ENCODE data around the gene HLA-A.
A peak's percentile ranks its signal among the peaks of the same experiment; 100 is the strongest.
"Not testable (repeated sequence)": the region's sequence is repeated elsewhere in the genome, so short reads cannot be mapped to it uniquely, and the experiment has no call there.

The HLA-A gene

GRCh38 chr6:29942275-29943052, at the start of gene HLA-A:
HLA-A (plus strand) TSS chr6:29942532; CDS start chr6:29942554, 22 bp downstream.
- peak; percentile 79 for DNase-seq

GRCh38 chr6:29892696-29893095, 49.6 kb upstream of the HLA-A start:
- DNase-seq, result no peak

GRCh38 chr6:29899281-29899680, 43.1 kb upstream of the HLA-A start:
- DNase-seq, result no peak

- no peak for DNase-seq
Measured at GRCh38 chr6:29905286-29905685, 37.0 kb upstream of the HLA-A start.

- no peak for DNase-seq
Measured at GRCh38 chr6:29907637-29908340, 34.5 kb upstream of the HLA-A start.

- DNase-seq, result no peak
Measured at GRCh38 chr6:29908341-29908662, 34.0 kb upstream of the HLA-A start.

GRCh38 chr6:29908710-29909109, 33.6 kb upstream of the HLA-A start:
- no peak for DNase-seq

GRCh38 chr6:29909985-29910384, 32.3 kb upstream of the HLA-A start:
- no peak for DNase-seq

GRCh38 chr6:29912840-29913239, 29.5 kb upstream of the HLA-A start:
- DNase-seq, result no peak

GRCh38 chr6:29916741-29917140, 25.6 kb upstream of the HLA-A start:
- DNase-seq, result no peak

GRCh38 chr6:29917857-29918256, 24.5 kb upstream of the HLA-A start:
- no peak for DNase-seq

GRCh38 chr6:29919506-29920445, 22.6 kb upstream of the HLA-A start:
- no peak for DNase-seq

- DNase-seq, result no peak
Measured at GRCh38 chr6:29924287-29924686, 18.0 kb upstream of the HLA-A start.

- DNase-seq, result no peak
Measured at GRCh38 chr6:29924731-29925130, 17.6 kb upstream of the HLA-A start.

- no peak for DNase-seq
Measured at GRCh38 chr6:29925321-29925720, 17.0 kb upstream of the HLA-A start.

GRCh38 chr6:29925727-29926412, 16.5 kb upstream of the HLA-A start:
- DNase-seq, result no peak

- DNase-seq, result no peak
Measured at GRCh38 chr6:29926413-29927274, 15.7 kb upstream of the HLA-A start.

GRCh38 chr6:29927275-29927569, 15.1 kb upstream of the HLA-A start:
- DNase-seq, result no peak

GRCh38 chr6:29927841-29928388, 14.4 kb upstream of the HLA-A start:
- DNase-seq, result no peak

GRCh38 chr6:29930047-29930446, 12.3 kb upstream of the HLA-A start:
- DNase-seq, result not testable (repeated sequence)

- no peak for DNase-seq
Measured at GRCh38 chr6:29933955-29934354, 8.4 kb upstream of the HLA-A start.

Measured in NCI-H748 treated with DMSO at 0.1 percent for 48 hours (cell line).